ENCODE results near the gene RASA3. TPM values are rescaled to one million over a fixed set of nuclear protein-coding genes. Genes with fewer than 3 reads are reported as not detected.
A peak's percentile ranks its signal among the peaks of the same experiment; 100 is the strongest.

The RASA3 gene
- total RNA-seq, 2 experiments from 2014 or later, result 97.2 to 99.3 TPM

DNA sequence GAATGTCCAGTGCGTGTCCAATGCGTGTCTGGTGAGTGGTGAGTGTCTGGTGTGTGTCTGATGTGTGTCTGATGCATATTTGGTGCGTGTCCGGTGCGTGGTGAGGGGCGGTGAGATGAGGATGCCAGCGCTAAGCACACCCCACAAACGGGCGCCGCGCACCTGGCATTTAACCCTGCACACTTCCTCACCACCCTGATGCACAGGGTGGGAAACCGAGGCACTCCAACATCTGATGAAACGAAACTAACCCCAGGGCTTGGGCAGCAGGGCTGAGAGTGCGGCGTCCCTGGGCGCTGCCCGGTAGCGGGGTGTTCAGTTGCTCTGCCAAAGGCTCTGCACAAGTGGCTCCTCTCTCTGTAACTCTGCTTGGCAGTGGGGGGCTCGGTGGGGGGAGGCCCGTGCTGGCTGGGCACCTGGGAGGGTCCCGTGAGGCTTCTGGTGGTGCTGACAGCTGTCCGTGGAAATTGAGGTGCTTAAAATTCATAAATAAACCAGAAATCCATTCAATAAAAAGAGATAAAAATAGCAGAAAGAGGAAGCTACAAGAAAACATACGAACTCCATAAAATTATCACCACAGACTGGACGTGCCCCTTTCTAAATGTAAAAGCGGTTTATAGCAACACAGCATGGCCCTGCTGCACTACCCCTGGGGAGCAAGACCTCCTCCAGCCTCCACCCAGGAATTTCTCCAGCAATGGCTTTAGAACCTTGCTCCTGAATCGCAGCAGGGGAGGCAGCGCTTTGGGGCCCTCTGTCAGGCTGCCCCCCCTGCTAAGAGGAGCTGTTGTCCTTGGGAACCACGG, 76.0 kb downstream of the RASA3 start:
- Mint-ChIP-seq H3K36me3 (ENCODE audit: low read depth) (peaks cover 54% of the 10 kb centered on the region), H3K27me3 (no peaks in the 10 kb centered on the region), H3K4me1 (peaks cover 29% of the 10 kb centered on the region), H3K9me3 (no peaks in the 10 kb centered on the region), H3K4me3 (no peak overlapping the region), H3K27ac (peak overlapping the region; percentile 29)
- DNase-seq, result no peak
- ChIA-PET CTCF (no interaction called here), POLR2A (no interaction called here)

DNA sequence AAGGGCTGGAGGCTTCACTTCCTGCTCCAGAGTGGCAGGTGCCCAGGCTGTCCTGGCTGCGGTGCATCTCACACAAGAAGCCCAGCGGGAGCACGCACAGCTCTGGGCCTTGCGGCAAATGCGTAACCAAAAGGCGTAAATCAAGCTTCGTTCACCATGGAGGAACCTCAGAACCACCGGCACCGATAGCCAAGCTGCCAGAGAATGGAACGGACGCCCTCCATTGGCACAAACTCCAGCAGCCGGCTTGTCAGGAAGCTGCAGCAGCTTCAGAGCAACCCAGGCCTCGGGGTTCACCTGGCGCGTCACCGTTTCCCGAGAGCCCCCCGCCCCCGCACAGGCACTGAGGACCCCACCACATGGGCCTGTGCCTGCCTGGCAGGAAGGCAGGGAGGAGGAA, 76.7 kb downstream of the RASA3 start:
- H3K4me1 Mint-ChIP-seq, result peaks cover 29% of the 10 kb centered on the region
- no peak overlapping the region for H3K27ac Mint-ChIP-seq
- POLR2A ChIA-PET, result interaction anchor here (1.0 kb wide), 1 partner anchor 10 kb away, joined by 5 read pairs; no protein-coding TSS in a partner anchor
- H3K36me3 Mint-ChIP-seq (ENCODE audit: low read depth), result peaks cover 55% of the 10 kb centered on the region
- CTCF ChIA-PET, result no interaction called here
- DNase-seq, result no peak
- H3K27me3 Mint-ChIP-seq, result no peaks in the 10 kb centered on the region
- no peak overlapping the region for H3K4me3 Mint-ChIP-seq
- H3K9me3 Mint-ChIP-seq, result no peaks in the 10 kb centered on the region

DNA sequence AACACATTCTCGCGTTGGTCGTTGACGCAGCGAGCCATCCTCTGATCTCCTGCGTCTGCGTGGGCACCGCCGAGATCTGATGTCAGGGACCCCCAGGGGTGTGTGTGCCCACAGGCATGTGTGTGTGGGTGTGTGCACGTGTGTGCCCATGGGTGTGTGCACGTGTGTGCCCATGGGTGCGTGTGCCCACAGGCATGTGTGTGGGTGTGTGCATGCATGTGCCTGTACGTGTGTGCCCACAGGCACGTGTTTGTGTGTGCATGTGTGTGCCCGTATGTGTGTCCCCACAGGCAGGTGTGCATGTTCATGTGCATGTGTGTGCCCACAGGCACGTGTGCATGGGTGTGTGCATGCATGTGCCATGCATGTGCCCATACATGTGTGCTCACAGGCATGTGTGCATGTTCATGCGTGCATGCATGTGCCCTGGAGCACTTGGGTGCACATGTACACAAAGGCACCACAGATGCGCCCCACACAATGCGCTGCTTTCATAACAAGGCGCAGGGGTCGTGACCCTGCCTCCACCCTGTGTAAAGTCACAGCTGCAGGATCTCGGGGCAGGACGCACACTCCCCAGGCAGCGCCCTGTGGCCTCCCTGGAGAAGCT, 77.5 kb downstream of the RASA3 start:
- peaks cover 56% of the 10 kb centered on the region for H3K36me3 Mint-ChIP-seq (ENCODE audit: low read depth)
- H3K4me1 Mint-ChIP-seq, result peaks cover 33% of the 10 kb centered on the region
- H3K4me3 Mint-ChIP-seq, result no peak overlapping the region
- no peak overlapping the region for H3K27ac Mint-ChIP-seq
- ChIA-PET POLR2A (interaction anchor here (1.0 kb wide), 1 partner anchor 11 kb away, joined by 5 read pairs; no protein-coding TSS in a partner anchor), CTCF (no interaction called here)
- no peaks in the 10 kb centered on the region for H3K9me3 Mint-ChIP-seq
- DNase-seq, result no peak
- H3K27me3 Mint-ChIP-seq, result no peaks in the 10 kb centered on the region

DNA sequence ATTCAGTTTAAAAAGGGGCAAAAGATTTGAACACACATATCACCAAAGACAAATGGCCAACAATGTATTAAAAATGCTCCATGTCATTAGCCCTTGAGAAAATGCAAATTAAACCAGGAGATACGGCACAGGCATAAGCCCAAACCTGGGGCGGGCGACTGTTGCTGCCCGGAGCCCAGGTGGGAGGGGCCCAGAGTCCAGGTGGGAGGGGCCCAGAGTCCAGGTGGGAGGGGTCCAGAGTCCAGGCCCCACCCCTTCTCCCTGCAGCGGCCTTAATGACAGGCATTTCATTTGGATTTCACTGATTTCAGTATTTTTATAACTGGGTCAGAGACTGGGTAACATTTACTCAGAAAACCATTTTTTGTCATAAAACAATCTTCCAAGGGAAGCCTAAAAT, 78.2 kb downstream of the RASA3 start:
- H3K27me3 Mint-ChIP-seq, result no peaks in the 10 kb centered on the region
- CTCF ChIA-PET, result no interaction called here
- POLR2A ChIA-PET, result no interaction called here
- peaks cover 55% of the 10 kb centered on the region for H3K36me3 Mint-ChIP-seq (ENCODE audit: low read depth)
- H3K9me3 Mint-ChIP-seq, result no peaks in the 10 kb centered on the region
- H3K4me1 Mint-ChIP-seq, result peaks cover 37% of the 10 kb centered on the region
- H3K27ac Mint-ChIP-seq, result no peak overlapping the region
- H3K4me3 Mint-ChIP-seq, result no peak overlapping the region
- no peak for DNase-seq

DNA sequence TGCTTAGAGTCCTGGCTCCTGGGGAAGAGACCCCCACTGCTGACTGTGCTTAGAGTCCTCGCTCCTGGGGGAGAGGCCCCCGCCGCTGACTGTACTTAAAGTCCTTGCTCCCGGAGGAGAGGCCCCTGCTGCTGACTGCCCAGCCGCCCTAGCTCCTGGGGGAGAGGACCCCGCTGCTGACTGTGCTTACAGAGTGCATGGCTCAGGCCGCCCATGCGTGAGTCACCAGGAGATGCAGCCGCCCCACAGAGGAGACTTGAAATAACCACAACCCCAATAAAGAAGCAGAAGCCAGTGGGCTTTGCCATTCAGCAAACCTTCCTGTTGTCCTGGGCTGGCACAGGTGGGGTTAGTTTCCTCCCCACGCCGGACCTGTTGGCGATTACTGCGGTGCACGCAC, 79.4 kb downstream of the RASA3 start:
- Mint-ChIP-seq H3K27me3 (no peaks in the 10 kb centered on the region), H3K36me3 (ENCODE audit: low read depth) (peaks cover 53% of the 10 kb centered on the region), H3K4me3 (no peak overlapping the region), H3K27ac (no peak overlapping the region), H3K4me1 (peaks cover 41% of the 10 kb centered on the region), H3K9me3 (no peaks in the 10 kb centered on the region)
- DNase-seq, result no peak
- ChIA-PET POLR2A (no interaction called here), CTCF (no interaction called here)

DNA sequence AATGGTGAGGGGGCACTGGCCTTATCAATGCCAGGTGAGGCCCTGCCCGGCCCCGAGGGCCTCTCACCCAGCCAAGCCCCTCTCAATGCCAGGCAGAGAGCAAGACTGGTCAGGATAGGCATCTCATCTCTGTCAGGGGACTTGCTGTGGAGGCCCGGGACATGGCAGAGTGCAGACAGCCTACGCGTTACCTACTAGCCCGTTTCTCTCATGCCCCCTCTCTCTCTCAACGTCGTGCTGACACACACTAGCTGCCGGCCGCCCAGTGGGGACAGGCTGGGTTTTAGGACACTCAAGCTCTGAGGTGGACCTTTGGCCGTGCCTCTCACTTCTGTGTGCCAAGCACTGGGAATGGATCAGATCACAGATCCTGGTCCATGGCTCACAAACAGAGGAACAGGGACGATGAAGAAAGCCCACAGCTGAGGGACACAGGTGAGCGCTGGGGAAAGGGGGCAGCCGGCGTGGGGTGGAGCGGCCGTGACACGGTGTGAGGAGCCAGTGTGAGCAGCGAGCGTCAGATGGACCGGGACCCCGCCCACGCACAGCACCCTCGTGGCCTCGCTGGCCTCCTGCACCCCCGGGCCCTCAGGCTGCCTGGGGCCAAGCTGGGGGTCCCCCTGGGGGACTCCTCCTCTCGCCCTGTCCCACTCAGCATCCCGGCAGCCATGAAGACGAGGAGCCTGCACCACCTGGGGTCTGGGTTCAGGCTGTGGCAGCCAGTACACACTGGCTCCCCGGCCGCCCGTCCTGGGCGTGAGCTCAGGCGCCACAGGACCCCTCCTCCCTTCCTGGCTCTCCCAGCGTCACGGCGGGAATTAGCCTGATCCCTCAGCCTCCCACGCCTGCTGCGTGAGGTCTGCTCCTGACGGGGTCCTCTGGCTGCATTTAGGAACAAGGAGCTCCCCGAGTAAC, 81.6 kb downstream of the RASA3 start:
- no peaks in the 10 kb centered on the region for H3K27me3 Mint-ChIP-seq
- peaks cover 57% of the 10 kb centered on the region for H3K36me3 Mint-ChIP-seq (ENCODE audit: low read depth)
- no peak for DNase-seq
- H3K4me1 Mint-ChIP-seq, result peaks cover 54% of the 10 kb centered on the region
- H3K9me3 Mint-ChIP-seq, result no peaks in the 10 kb centered on the region
- H3K4me3 Mint-ChIP-seq, result no peak overlapping the region
- CTCF ChIA-PET, result no interaction called here
- POLR2A ChIA-PET, result interaction anchor here (1.6 kb wide), 1 partner anchor 17 kb away, joined by 6 read pairs; no protein-coding TSS in a partner anchor
- H3K27ac Mint-ChIP-seq, result no peak overlapping the region

DNA sequence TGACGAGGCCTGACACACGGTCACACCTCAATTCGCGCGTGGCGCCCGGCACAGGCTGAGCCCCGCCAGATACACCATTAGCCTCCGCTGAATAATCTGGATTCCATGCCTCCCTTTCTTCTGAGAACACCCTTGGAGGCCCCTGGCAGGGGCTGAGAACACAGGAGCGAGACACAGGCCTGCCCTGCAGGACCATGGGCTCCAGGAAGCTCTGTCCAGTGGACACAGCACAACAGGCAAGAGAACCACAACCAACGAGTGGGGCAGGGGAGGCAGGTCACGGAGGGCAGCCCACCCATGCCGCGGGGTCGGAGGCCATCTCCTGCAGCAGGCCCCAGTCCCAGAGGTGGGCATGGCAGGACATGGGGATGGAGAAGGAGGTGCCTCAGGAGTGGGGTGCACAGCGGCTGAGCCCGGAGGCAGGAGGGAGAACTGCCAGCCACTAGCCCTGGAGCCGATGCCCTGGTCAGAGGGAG, 82.8 kb downstream of the RASA3 start:
- ChIA-PET POLR2A (interaction anchor here (1.4 to 1.6 kb wide), 2 partner anchors 16 to 18 kb away, joined by 4 to 6 read pairs; no protein-coding TSS in a partner anchor), CTCF (no interaction called here)
- Mint-ChIP-seq H3K36me3 (ENCODE audit: low read depth) (peaks cover 56% of the 10 kb centered on the region), H3K9me3 (no peaks in the 10 kb centered on the region), H3K27ac (peak overlapping the region; percentile 71), H3K4me3 (no peak overlapping the region), H3K4me1 (peaks cover 62% of the 10 kb centered on the region), H3K27me3 (no peaks in the 10 kb centered on the region)
- DNase-seq, result no peak

DNA sequence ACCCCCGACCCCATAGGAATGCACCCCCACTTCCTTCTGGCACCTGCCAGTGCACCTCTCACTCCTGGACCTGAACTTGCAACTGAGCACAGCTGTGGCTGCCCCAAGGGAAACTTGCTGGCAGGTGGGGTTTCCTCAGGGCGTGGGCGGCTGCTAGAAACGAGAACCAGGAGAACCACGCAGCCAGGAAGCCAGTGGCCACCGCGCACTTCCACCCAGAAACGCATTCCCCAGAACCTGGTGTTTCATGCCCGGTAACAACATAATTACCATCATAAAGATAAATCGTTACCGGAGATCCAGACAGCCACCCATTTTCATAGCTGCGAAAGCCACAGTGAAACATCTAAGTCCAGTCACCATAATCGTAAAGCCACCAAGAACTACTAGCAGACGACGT, 83.4 kb downstream of the RASA3 start:
- Mint-ChIP-seq H3K27me3 (no peaks in the 10 kb centered on the region), H3K9me3 (no peaks in the 10 kb centered on the region), H3K36me3 (ENCODE audit: low read depth) (peaks cover 53% of the 10 kb centered on the region), H3K4me3 (peak overlapping the region; percentile 50), H3K27ac (peak overlapping the region; percentile 71), H3K4me1 (peaks cover 61% of the 10 kb centered on the region)
- ChIA-PET POLR2A (interaction anchor here (1.2 to 1.6 kb wide), 3 partner anchors 17 to 82 kb away, joined by 3 to 6 read pairs (median 4); no protein-coding TSS in a partner anchor), CTCF (interaction anchor here (0.6 kb wide), 1 partner anchor 12 kb away, joined by 3 read pairs; no protein-coding TSS in a partner anchor)
- DNase-seq, result peak; percentile 42

DNA sequence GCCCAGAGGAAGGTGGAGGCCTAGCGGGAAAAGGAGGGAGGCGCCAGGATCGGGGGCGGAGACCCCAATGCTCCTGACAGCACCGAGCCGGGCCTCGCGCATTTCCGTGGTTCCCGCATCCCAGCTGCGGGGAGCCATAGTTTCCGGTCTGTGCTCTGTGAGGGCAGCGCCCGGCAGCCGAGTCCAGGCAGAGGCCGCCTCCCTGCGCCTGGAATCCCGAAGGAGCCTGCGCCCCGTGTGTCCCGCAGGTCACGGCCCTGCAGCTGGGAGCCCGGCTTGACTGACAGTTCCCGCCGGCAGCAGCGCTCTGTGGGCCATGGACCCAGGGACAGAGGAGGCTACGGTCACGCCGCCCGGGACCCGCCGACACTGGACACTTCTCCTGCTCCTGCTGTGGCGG, 84.0 kb downstream of the RASA3 start:
- H3K36me3 Mint-ChIP-seq (ENCODE audit: low read depth), result peaks cover 53% of the 10 kb centered on the region
- ChIA-PET POLR2A (interaction anchor here (1.2 to 1.4 kb wide), 2 partner anchors 17 to 82 kb away, joined by 3 to 4 read pairs; no protein-coding TSS in a partner anchor), CTCF (no interaction called here)
- no peak overlapping the region for H3K27ac Mint-ChIP-seq
- no peak for DNase-seq
- no peaks in the 10 kb centered on the region for H3K9me3 Mint-ChIP-seq
- peaks cover 61% of the 10 kb centered on the region for H3K4me1 Mint-ChIP-seq
- no peak overlapping the region for H3K4me3 Mint-ChIP-seq
- no peaks in the 10 kb centered on the region for H3K27me3 Mint-ChIP-seq

DNA sequence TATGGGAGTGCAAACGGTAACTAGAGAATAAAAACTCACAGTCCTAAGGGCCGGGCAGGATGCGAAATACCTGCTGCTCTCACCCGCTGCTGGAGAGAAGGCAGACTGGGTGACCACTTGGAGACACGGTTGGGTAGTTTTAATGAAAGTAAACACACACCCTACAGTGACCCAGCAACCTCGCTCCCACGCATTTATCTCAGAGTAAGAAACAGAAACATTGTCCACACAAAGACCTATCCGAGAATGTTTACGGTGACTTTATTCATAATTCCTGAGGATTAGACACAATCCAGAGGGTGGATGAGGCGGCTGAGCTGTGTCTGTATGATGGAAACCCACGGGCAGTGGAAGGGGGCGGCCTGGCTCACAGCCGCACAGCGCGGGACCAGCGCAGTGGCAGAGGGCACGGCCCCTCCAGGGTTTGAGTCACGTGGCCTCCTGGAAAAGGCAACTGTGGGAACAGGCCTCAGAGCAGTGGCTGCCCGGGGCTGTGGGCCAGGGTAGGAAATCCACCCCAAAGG, 85.0 kb downstream of the RASA3 start:
- H3K4me1 Mint-ChIP-seq, result peaks cover 57% of the 10 kb centered on the region
- POLR2A ChIA-PET, result interaction anchor here (1.6 kb wide), 1 partner anchor 18 kb away, joined by 4 read pairs; no protein-coding TSS in a partner anchor
- DNase-seq, result no peak
- CTCF ChIA-PET, result no interaction called here
- H3K27ac Mint-ChIP-seq, result no peak overlapping the region
- no peak overlapping the region for H3K4me3 Mint-ChIP-seq
- no peaks in the 10 kb centered on the region for H3K9me3 Mint-ChIP-seq
- no peaks in the 10 kb centered on the region for H3K27me3 Mint-ChIP-seq
- H3K36me3 Mint-ChIP-seq (ENCODE audit: low read depth), result peaks cover 58% of the 10 kb centered on the region

DNA sequence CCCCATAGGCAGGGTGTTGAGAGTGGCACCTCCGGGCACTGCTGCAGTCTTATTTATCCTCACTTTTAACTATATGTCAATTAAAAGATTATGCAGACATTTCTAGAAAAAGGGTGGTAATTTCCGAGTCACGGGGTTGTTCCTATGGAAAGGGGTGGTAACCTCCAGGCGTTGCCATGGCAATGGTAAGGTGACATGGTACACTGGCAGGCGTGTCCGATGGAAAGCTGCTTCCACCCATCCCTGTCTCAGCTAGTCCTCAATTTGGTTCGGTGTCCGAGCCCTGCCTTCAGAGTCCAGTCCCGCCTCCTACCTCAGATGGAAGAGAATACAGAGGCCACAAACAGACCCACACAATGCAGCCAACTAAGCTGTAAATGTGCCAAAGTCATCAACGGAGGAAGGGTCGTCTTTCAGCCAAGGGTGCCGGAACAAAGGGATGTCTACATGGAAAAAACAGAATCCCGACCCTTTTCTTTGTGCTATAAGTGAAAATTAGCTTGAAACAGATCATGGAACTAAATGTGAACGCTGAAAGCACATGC, 85.9 kb downstream of the RASA3 start:
- H3K27ac Mint-ChIP-seq, result no peak overlapping the region
- peaks cover 53% of the 10 kb centered on the region for H3K4me1 Mint-ChIP-seq
- ChIA-PET CTCF (no interaction called here), POLR2A (interaction anchor here (1.6 kb wide), 1 partner anchor 19 kb away, joined by 4 read pairs; no protein-coding TSS in a partner anchor)
- no peaks in the 10 kb centered on the region for H3K9me3 Mint-ChIP-seq
- H3K27me3 Mint-ChIP-seq, result no peaks in the 10 kb centered on the region
- no peak overlapping the region for H3K4me3 Mint-ChIP-seq
- no peak for DNase-seq
- peaks cover 60% of the 10 kb centered on the region for H3K36me3 Mint-ChIP-seq (ENCODE audit: low read depth)

DNA sequence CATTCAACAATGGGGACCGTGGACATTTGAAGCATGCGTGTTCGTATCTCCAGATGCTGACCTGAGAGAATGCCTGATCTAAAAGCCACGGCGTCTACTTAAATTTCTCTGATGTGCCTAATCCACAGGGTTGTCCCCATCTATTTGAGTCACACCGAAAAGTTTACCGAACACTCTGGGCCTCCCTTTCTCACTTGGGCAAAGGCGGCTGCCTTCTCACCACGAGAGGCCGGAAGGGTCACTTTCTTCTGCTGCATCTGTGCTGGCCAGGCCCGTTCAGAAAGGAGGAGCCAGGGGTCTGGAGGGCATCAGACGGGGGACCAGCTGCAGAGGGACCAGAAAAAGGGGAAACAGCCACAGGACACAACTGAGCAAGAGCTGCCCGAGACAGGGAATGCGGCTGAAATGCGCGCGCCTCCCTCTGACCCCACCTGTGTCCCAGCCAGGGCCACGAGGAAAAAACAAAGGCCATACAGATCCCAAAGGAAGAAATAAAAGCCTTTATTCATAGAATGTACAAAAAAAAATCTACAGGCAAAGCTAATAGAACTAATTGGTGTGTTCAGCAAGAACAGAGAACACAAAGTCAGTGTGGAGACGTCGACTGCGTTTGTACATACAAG, 87.2 kb downstream of the RASA3 start:
- POLR2A ChIA-PET, result interaction anchor here (1.3 kb wide), 1 partner anchor 22 kb away, joined by 5 read pairs; no protein-coding TSS in a partner anchor
- Mint-ChIP-seq H3K27ac (no peak overlapping the region), H3K9me3 (no peaks in the 10 kb centered on the region), H3K36me3 (ENCODE audit: low read depth) (peaks cover 63% of the 10 kb centered on the region), H3K4me1 (peaks cover 48% of the 10 kb centered on the region), H3K27me3 (no peaks in the 10 kb centered on the region), H3K4me3 (no peak overlapping the region)
- DNase-seq, result no peak
- CTCF ChIA-PET, result no interaction called here

Data from activated CD4-positive, alpha-beta memory T cell treated with anti-CD3 and anti-CD28 coated beads, Interleukin-2, amount 10 ng/mL, durations not matched to agents 7 days and 5 days (primary cell).